ENCODE data around the gene C10orf53.
"Not testable (repeated sequence)": the region's sequence is repeated elsewhere in the genome, so short reads cannot be mapped to it uniquely, and the experiment has no call there.

C10orf53 gene

DNA sequence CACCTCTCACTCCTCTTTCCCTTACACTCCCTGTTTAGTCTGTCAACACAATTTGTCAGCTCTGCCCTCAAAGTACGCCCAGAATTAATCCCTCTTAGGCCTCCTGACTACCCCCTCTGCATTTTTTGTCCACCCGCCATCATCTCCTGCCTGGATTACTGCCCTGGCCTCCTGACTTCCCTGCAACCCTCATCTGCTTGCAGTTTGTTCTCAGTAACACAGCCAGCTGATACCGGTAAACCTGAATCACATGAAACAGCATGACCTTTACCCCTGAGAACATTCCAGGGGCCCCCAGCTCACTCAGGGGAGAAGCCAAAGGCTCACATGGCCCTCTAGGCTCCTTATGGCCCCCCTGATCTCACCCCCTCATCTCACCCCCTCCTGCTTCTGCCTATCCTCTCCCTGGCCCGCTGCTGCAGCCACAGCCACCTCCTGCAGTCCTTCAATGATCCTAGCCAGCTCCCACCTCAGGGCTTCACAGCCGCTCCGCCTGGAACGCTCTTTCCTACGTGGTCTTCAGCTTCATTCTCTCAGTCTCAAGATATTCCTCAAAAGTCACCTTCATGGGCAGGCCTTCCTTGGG lies 8.9 kb downstream of the C10orf53 start:
- DNase-seq (ENCODE audit: low read depth) = no peak

DNA sequence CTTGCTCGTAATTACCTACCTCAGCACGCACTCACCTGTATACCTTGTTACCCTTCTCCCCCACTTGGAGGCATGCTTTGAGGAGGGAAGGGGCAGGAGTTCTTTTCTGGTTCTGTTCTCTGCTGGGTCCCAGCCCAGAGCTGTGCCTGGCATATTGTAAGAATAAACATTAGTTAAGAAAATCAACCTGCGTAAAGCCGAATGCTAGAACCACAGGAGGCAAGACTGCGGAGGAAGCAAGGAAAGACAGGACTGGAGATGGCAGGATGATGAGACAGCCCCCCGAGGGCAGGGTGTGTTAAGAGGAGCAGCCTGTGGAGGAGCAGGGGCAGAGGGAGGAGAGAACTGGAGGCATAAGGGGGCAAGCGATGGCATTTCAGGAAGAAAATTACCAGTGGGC lies 9.5 kb downstream of the C10orf53 start:
- DNase-seq (ENCODE audit: low read depth) = no peak

DNA sequence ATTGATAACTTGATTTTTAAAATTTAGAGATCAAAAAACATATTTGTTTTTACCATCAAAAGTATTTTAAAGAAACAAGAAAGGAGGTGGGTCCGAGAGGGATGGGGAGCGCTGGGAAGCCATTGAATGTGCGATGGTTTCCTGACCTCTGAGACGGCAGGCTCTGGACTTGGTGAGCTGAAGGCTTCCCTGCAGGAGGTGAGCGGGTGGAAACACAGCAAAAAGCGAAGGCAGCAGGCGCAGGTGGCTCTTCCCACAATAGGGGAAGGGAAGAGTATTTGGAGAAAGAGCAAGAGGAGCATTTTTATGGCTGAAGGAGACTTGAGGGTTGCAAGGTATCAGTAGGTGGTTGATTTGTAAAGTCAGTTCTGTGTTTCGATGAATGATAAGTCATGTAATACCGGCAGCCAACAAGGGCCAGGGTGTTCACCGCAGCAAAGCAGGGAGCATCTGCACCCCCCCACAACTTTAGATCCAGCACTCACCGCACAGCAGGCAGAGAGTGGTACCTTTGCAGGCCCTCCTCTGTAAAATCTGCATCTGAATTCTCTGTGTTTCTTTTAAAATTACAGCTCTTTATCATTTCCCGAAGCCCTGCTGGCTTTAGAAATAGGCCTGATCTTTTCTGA lies 10.5 kb downstream of the C10orf53 start:
- DNase-seq (ENCODE audit: low read depth) = no peak

DNA sequence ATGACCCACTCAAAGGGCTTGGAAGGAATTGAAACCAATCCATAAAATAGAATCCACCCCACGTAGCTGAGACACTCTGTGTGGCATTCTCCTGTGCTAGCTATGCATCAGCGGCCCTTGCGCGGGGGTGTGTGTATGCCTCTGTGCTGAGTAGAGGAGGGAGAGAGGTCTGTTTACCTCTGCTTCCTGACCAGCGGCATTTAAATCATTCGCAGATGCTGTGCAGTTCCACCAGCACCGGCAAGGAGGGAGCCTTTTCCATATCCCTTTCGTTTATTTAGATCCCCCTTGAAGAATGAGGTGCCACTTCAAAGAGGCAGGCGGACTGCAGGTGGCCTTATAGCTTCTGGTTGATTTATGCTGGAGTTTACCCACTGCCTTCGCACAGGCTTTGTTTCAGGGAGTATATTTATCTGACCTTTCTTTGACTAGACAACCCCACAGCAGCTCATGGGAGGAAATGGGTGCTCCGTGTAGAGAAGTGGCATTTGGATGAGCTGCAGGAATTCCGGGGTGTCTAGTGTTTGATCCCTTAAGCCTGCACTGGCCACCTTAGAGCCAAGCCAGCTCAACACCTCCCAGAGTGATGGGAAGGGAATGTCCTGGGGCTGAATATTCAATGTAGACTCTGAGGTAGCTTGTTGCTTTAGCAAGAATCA lies 11.4 kb downstream of the C10orf53 start:
- DNase-seq (ENCODE audit: low read depth) = no peak

DNA sequence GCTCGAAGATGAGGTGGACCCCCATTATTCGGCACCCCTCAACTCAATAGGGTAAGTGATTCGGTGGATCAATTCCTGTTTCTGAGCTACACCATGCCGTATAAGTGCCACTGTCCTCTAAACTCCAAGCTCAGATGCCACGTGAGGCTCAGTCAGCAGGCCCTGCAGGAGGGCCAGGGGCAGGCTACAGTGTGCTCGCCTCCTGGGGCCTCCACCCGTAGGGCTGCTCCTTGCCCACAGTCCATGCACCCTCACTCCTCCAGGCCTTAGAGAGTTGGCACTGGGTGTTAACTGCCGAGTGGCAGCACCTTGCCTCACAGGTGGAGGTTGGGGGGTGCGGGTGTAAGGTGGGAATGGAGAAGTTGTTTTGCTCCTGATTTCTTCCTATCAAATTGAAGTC lies 12.1 kb downstream of the C10orf53 start:
- no peak for DNase-seq (ENCODE audit: low read depth)

DNA sequence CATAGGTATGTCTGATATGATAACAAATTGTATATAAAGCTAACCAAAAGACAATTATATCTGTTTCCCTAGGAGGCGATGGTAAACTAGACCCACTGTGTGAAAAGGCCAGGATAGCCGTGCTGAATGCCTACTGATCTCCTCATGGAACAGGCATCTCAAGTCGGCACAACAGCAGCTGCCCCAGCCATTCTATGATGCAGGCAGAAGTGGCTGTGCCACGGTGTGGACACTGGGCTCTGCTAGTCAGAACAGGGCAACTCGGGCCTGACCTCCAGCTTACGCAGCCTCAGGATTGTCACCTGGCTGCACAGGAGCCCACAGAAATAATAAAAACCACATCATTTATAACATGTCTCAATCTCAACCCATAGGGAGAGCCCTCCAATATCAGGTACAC lies 15.0 kb downstream of the C10orf53 start:
- DNase-seq (ENCODE audit: low read depth) = no peak

DNA sequence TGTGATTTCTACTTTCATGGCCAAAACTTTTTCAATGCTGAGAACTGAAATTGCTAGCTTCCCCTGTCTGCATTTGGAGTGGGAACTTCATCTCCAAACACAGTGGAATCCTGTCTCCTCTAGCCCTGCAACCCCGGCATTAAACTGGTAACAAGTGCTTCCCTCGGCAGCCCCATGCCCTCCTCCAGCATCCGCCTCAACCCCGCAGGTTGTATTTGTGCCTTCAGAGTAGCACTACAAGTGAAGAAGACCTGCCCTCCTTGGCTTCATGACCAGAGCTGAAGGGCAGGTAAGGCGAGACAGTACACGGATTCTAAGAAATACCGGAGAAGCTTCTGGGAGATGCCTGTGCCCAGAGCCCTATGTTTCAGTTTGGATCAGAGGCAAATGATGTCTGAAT lies 16.9 kb downstream of the C10orf53 start:
- DNase-seq (ENCODE audit: low read depth) = no peak

DNA sequence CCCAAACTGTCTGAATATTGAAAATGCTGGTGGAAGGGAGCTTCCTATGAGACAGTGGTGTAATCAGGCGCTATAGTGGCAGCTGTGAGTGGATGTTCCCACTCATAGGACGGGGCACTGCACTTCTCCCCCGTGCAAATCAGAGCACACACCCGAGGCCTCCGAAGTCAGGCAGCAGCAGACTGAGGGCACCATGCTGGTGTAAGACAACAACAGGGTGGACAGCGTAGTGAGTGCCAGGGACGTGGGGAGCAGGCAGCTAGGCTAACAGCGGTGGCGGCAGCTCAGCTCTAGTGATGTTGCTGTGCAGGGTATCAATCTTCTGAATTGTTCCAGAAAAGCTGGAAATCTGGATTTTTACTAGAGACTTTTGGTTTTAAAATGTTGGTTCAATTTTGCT lies 19.2 kb downstream of the C10orf53 start:
- no peak for DNase-seq (ENCODE audit: low read depth)

DNA sequence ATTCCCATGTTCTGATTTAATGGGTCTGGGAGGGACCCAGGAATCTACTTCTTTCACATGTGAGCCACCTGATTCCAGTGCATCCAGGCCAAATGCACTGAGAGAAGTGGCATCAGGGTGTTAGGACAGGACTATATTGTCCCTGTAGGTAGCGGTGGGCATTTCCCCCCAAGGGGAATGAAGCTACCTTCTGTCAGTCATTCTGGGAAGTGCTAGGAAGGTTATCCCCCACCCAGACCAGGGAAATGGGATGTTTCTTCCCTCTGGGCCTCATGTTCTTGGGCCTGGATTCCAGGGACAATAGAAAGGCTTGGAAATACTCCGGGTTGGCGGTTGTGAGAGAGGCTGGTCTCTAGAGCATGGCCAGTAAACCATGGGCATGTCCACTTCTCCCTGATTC lies 20.8 kb downstream of the C10orf53 start:
- DNase-seq (ENCODE audit: low read depth) = no peak

DNA sequence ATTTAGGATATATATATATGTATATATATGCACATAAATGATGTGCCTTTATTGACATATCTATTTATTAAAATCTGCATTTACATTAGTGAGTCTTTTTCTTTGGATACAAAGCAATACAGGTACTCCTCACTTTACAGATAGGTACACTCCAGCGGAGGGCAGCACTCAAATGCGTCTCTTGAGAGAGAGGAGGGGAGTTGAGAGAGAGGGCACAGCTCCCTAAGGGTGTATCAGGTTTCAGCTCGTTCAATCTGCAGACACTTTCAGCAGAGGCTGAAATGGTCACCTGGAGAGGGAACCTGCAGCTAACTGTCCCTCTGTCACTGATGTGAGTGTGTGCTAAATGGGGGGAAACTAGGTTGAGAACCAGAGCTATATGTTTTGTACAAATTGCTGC lies 21.5 kb downstream of the C10orf53 start:
- no peak for DNase-seq (ENCODE audit: low read depth)

DNA sequence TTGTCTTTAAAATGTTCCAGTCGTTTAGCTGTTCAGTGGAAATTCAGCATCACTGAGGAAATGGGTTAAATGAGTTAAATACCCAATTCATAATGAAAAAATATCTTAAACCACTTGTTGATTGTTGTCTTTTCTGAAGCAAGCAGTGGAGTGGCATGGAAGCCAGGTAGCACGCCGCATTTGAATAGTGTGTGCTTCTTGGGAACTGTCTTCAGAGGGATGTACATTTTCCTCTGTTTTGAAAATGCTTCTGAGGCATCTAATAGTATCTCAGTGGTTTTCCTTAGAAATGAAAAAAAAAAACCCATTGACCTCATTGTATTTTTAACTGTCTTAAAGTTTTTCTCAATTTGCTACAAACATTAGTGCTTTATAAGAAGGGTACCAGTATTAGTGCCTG lies 28.1 kb downstream of the C10orf53 start:
- no peak for DNase-seq (ENCODE audit: low read depth)

DNA sequence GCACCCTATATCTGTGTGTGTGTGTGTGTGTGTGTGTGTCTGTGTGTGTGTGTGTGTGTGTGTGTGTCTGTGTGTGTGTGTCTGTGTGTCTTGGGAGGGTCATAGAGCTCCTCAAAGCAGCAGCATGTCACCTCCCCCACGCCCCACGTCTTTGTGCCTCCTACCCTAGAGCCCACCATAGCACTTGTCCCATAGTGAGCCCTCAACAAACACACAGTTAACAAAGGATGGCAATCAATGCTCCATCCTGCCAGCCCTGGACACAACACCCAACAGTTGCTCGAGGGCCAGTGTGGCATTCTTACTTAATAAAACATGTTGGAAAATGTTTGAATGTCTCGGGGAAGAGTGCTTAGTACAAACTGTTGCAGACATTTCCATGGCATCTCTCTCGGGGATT lies 30.5 kb downstream of the C10orf53 start:
- DNase-seq (ENCODE audit: low read depth) = no peak

DNA sequence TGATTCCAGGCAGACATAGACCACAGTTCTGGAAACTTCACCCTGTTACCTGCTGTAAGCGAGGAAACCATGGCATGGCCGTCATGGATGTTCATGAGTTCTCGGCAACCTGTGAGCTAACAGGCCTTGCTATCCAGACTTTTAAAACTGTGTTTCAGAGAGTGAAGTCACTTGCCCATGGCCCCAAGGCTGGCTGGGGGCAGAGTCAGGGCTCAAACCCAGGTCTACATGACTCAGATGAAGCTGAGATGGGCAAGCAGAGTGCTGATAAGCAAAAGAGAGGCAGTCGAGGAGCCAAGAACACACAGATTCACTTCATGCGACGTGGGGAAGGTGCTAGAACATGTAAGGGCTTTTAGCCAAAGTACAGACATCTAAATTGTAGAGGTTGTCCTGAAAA lies 31.5 kb downstream of the C10orf53 start:
- no peak for DNase-seq (ENCODE audit: low read depth)

DNA sequence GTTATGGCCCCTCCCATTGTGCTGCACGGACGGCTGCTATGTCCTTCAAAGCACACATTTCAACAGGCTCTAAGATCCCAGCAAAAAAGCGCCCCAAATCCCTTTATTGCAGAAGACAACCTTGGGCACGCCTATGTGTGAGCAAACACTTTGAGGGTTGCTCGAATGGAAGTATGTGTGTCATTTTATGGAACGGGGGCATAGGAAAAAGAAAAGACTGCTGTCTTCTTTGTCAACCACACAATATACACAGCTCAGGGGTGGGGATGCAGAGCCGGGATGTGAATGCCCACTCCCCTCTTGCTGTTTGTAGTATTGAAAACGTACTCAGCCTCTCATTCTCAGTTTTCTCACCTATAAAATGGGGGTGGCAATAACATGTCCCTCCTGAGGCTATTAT lies 32.0 kb downstream of the C10orf53 start:
- no peak for DNase-seq (ENCODE audit: low read depth)

DNA sequence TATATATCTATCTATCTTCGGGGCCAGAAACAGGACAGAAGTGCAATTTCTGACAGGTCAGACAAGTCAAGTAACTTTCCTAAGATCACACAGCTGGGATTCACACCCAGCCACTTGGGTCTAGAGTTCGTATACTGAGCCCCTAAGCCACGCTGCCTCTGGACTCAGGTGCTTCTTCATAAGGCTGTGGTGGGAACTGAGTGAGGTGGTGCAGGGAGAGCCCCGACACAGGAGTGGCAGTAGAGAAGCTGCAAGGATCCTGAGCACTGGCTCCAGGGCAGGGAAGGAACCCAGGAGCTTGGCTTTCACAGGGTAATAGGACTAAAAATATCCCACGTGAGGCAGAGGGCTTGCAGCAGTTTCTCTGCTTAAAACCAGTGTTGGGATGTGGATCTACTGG lies 33.8 kb downstream of the C10orf53 start:
- DNase-seq (ENCODE audit: low read depth) = no peak

DNA sequence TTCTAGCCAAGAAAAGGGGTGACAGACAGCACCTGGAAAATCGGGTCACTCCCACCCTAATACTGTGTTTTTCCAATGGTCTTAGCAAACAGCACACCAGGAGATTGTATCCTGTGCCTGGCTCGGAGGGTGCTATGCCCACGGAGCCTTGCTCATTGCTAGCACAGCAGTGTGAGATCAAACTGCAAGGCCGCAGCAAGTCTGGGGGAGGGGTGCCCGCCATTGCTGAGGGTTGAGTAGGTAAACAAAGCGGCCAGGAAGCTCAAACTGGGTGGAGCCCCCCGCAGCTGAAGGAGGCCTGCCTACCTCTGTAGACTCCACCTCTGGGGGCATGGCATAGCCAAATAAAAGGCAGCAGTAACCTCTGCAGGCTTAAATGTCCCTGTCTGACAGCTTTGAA lies 35.7 kb downstream of the C10orf53 start:
- not testable (repeated sequence) for DNase-seq (ENCODE audit: low read depth)

DNA sequence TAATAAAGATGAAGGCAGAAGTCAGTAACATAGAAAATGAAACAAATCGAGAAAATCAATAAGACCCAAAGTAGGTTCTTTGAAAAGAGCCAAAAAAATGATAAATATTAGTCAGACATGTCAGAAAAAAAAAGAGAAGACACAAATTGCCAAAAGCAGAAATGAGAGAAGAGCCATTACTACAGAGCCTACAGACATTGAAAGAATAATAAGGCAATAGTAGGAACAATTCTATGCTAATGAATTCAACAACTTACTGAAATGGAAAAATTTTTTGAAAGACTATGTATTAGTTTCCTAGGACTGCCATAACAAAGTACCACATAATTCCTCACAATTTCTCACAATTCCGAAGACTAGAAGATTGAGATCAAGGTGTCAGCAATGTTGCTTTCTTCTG lies 47.1 kb downstream of the C10orf53 start:
- no peak for DNase-seq (ENCODE audit: low read depth)

DNA sequence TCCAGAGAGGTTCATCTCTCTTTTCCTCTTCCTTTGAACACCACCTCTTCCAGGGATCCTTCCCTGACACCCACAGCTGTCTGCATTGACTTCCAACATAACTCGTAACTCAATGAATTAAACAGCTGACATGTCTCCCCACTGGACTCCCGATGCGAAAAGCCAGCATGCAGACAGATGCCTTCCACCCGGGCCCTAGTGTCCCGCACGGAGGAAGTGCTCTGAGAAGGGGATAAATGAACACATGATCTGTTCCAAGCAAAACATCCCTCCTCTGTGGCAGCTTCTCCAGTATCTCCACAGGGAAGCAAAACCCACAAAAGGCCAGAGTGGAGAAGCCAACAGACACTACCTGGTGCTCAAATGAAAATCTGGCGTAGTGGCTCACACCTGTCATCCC lies 54.4 kb downstream of the C10orf53 start:
- DNase-seq (ENCODE audit: low read depth) = no peak

DNA sequence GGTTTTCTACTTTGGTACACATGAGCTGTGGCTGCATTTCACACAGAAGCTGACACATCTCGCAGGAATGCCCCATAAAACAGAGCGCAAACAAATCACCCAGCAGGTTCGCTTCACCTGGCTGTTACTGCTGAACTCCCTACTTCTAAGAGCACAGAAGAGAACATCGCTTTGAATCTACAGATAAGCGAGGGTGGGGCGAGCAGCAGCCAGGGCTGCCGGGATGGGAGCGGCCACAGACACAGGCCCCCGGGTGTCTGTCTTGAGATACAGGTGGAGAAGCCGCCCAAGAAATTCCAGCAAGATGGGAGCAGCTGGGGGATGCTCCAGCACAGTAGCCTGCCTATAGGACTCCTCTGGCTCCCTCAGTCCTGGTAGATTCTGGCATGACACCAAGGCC lies 55.2 kb downstream of the C10orf53 start:
- no peak for DNase-seq (ENCODE audit: low read depth)

DNA sequence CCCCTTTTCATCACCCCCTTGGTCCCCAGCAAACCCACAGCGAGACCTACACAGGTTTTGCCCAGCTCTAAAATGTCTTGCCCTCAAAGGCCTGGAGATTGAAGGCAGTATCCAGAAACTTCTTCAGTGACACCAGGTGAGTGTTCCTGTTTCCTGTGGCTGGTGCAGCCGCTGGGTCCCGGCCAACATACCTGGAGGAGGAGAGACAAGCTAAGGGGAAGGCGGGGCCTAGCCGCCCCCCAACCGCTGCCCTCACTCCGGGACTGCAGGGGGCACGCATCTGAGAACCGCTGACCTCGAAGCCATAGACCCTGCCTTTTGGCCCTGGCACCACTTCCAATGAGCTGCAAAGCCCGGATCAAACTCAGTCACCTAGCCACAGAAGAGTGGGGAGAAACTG lies 55.7 kb downstream of the C10orf53 start:
- no peak for DNase-seq (ENCODE audit: low read depth)

DNA sequence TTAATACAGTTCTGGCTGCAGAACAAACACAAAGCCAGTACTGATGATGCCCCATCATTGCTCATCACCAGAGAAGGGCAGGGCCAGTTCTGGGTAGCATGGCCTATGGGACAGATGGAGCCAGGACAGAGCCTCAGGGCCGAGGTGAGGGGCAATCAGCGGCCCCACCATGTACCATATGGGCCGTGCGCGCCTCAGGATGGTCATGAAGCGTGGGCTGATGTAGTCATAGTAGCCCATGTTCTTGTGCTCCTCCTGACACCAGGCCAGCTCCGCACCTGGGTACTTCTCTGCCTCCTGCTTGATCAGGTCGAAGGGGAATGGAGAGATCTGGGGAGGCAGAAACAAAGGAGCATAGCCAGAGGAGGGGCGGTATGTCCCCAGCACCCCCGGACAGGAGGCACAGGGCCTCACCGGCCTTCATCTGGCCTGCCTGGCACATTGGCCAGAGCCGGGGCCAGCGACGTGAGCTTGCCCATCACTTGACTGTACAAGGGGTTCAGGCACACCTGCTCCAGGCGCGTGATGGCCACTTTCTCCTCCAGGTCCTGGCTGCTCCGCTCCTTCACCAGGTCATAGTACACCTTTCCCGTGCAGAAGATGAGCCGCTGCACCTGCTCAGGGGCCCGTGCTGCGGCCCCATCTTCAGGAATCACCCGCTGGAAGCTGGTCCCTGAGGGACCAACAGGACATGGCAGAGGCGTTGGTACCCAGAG lies 56.6 kb downstream of the C10orf53 start:
- DNase-seq (ENCODE audit: low read depth) = no peak

DNA sequence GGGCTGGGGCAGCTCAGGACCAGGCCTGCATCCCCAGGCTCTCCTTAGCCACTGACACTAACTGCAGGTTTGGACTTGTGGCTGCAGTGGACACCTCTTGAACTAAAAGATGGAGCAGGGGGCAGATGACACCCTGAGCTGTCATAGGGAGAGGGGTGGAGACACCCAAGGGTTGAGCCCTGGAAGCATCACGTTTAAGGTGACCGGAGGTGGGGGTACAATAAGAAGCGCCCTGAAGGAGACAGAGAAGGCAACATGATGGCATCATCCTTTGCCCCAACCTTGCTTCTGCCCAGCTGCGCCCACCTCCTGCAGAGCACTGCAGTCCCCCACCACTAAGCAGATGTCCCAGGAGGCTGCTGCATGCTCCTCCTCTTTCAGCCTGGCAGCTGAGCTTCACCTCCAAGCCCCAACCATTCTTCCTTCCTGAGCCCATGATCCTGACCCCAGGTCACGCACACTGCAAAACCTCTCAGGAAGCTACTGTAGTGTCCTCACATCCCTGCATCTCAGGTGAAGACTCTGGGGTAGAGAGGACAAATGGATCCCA lies 57.2 kb downstream of the C10orf53 start:
- no peak for DNase-seq (ENCODE audit: low read depth)

All from activated T-cell treated with anti-CD3 and anti-CD28 coated beads for 24 hours (primary cell).